Stomach smooth muscle (tissue), 2 donors: ENCODE measurements around the gene MED12L.

ENCODE experiments used
- H3K27ac ChIP-seq: one replicate; pipeline ENCODE4 v1.7.0; 2013; ENCODE audit warnings: mild to moderate bottlenecking, low read length, inconsistent platforms
- H3K27me3 ChIP-seq, 2 donors: one replicate each; pipeline ENCODE4 v1.7.0; 2013; ENCODE audit warnings: low read length in 2 of 2; ENCODE audit not compliant: insufficient read depth in 2 of 2, control insufficient read depth in 1 of 2
- H3K36me3 ChIP-seq, 2 donors: one replicate each; pipeline ENCODE4 v1.7.0; 2013; ENCODE audit warnings: low read length in 2 of 2; ENCODE audit not compliant: control insufficient read depth in 2 of 2, insufficient read depth in 2 of 2
- H3K4me1 ChIP-seq: one replicate; pipeline ENCODE4 v1.7.0; 2013; ENCODE audit warnings: low read length; ENCODE audit not compliant: control insufficient read depth, insufficient read depth
- H3K4me3 ChIP-seq, 2 donors: one replicate each; pipeline ENCODE4 v1.7.0; 2013; ENCODE audit warnings: low read length in 2 of 2
- H3K9ac ChIP-seq, 2 donors: one replicate each; pipeline ENCODE4 v1.7.0; 2013; ENCODE audit warnings: low read length in 2 of 2, mild to moderate bottlenecking in 1 of 2
- H3K9me3 ChIP-seq, 2 donors: one replicate each; pipeline ENCODE4 v1.7.0; 2013; ENCODE audit warnings: low read length in 2 of 2; ENCODE audit not compliant: control insufficient read depth in 2 of 2
- donor health status: healthy.
- donor health status: Pancreatic carcinoma.

MED12L gene

GRCh38 chr3:151213881-151214280, 128.4 kb downstream of the MED12L start:
- H3K9me3 ChIP-seq: no peaks in the 10 kb centered on the region
- no peak overlapping the region for H3K9ac ChIP-seq
- H3K4me3 ChIP-seq: no peak overlapping the region
- no peaks in the 10 kb centered on the region for H3K27me3 ChIP-seq
- no peaks in the 10 kb centered on the region for H3K36me3 ChIP-seq
- H3K4me1 ChIP-seq: peaks cover 4% of the 10 kb centered on the region
- no peak overlapping the region for H3K27ac ChIP-seq

- H3K4me3 ChIP-seq: no peak overlapping the region
- no peak overlapping the region for H3K27ac ChIP-seq
Measured at GRCh38 chr3:151214459-151214858, 129.0 kb downstream of the MED12L start.

GRCh38 chr3:151216641-151217607, 131.5 kb downstream of the MED12L start:
- H3K9ac ChIP-seq: no peak overlapping the region
- peaks cover 4% of the 10 kb centered on the region for H3K4me1 ChIP-seq
- no peaks in the 10 kb centered on the region for H3K9me3 ChIP-seq
- H3K4me3 ChIP-seq: no peak overlapping the region
- H3K36me3 ChIP-seq: no peaks in the 10 kb centered on the region
- no peaks in the 10 kb centered on the region for H3K27me3 ChIP-seq
- H3K27ac ChIP-seq: no peak overlapping the region

More at GRCh38 chr3:151214459-151214858, 129.0 kb downstream of the MED12L start:
- no peak overlapping the region for H3K9ac ChIP-seq
- no peaks in the 10 kb centered on the region for H3K9me3 ChIP-seq
- no peaks in the 10 kb centered on the region for H3K36me3 ChIP-seq
- H3K4me1 ChIP-seq: peaks cover 4% of the 10 kb centered on the region
- H3K27me3 ChIP-seq: no peaks in the 10 kb centered on the region

DNA sequence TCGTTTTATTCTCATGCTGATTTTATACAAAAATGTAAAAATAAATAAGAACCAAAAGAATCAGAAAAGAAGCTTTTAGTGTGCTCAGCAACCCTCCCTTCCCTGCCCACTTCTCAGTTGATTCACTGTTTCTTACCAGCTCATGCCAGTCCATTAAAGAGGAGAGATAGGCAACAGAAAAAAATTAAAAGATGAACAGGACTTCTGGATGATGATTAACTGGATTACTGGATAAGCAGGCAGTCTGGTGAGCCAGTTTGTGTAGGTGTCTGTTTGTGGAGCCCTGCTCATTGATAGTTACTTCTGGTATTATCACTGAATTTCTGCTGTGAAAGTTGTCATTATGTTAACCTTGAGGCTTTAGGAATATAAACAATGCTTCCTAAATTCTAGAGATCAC, 132.7 kb downstream of the MED12L start:
- H3K27me3 ChIP-seq: no peaks in the 10 kb centered on the region
- H3K27ac ChIP-seq: no peak overlapping the region
- H3K36me3 ChIP-seq: no peaks in the 10 kb centered on the region
- no peaks in the 10 kb centered on the region for H3K9me3 ChIP-seq
- H3K9ac ChIP-seq: no peak overlapping the region
- no peak overlapping the region for H3K4me3 ChIP-seq
- H3K4me1 ChIP-seq: peaks cover 4% of the 10 kb centered on the region

- no peaks in the 10 kb centered on the region for H3K27me3 ChIP-seq
- no peak overlapping the region for H3K4me3 ChIP-seq
- no peak overlapping the region for H3K9ac ChIP-seq
- no peaks in the 10 kb centered on the region for H3K36me3 ChIP-seq
- H3K4me1 ChIP-seq: peaks cover 4% of the 10 kb centered on the region
- no peaks in the 10 kb centered on the region for H3K9me3 ChIP-seq
- H3K27ac ChIP-seq: no peak overlapping the region
Measured at GRCh38 chr3:151219056-151219455, 133.6 kb downstream of the MED12L start.

DNA sequence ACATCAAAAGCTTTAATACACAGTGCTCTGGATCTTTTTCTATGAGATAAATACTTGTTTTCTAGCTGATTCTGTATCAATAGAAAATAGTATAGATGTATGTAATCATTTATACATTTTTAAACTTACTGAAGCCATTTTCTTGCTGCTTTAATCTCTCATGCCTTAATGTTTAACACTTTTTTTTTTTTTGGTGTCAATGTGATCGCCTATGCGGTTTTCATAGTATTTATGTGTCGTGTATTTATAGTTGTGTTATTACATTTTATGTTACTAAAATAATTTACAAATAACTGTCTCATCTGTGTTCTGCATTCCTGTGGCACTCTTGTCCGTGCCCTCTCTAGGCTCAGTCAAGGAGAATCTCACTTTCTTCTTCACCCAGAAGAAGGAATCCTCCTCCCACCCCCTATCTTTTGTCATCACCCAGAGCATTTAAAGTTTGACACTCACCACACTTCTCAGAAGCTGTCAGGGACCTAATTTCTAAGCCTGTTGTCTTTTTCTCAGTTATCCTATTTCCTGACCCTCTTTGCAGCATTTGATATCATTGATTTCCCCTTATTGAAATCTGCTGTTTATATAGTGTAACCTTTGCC, 138.9 kb downstream of the MED12L start:
- peaks cover 15% of the 10 kb centered on the region for H3K4me1 ChIP-seq
- H3K9ac ChIP-seq: no peak overlapping the region
- no peaks in the 10 kb centered on the region for H3K36me3 ChIP-seq

GRCh38 chr3:151225040-151225975, 139.8 kb downstream of the MED12L start:
- H3K36me3 ChIP-seq: no peaks in the 10 kb centered on the region
- peaks cover 15% of the 10 kb centered on the region for H3K4me1 ChIP-seq
- H3K27ac ChIP-seq: no peak overlapping the region
- no peak overlapping the region for H3K9ac ChIP-seq
- H3K9me3 ChIP-seq: no peaks in the 10 kb centered on the region
- H3K4me3 ChIP-seq: no peak overlapping the region
- no peaks in the 10 kb centered on the region for H3K27me3 ChIP-seq

More for the DNA sequence above, 138.9 kb downstream of the MED12L start:
- H3K27me3 ChIP-seq: no peaks in the 10 kb centered on the region
- no peak overlapping the region for H3K27ac ChIP-seq
- H3K9me3 ChIP-seq: no peaks in the 10 kb centered on the region
- H3K4me3 ChIP-seq: no peak overlapping the region

DNA sequence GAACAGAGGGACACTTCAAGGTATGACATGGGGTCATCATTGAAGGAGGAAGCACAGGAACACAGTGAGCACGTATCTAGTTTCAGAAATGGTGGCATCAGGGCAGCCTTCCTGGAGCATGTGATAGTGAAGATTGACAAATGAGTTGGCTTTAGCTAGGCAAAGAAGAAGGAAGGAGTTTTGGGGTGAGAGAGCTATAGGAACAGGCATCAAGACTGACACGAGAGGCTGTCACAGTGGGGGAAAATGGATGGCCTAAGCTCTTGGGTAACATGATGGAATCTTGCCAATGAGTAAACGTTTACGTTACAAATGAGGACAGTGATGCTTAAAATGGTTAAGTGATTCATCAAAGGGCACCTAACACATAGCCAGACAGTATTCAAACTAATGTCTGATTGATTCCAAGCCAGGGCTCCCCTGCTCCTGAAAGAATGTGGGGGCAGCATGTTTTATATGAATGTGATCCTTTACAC, 140.7 kb downstream of the MED12L start:
- peaks cover 15% of the 10 kb centered on the region for H3K4me1 ChIP-seq
- no peaks in the 10 kb centered on the region for H3K9me3 ChIP-seq
- no peaks in the 10 kb centered on the region for H3K27me3 ChIP-seq
- H3K4me3 ChIP-seq: no peak overlapping the region
- no peak overlapping the region for H3K27ac ChIP-seq
- no peak overlapping the region for H3K9ac ChIP-seq
- no peaks in the 10 kb centered on the region for H3K36me3 ChIP-seq

- no peak overlapping the region for H3K27ac ChIP-seq
- H3K4me3 ChIP-seq: no peak overlapping the region
Measured at GRCh38 chr3:151226825-151227224, 141.4 kb downstream of the MED12L start.

GRCh38 chr3:151227266-151227806, 141.9 kb downstream of the MED12L start:
- Histone ChIP-seq H3K9ac (no peak overlapping the region), H3K27ac (no peak overlapping the region), H3K27me3 (no peaks in the 10 kb centered on the region), H3K4me3 (peak overlapping the region; percentile 29 to 36), H3K36me3 (no peaks in the 10 kb centered on the region), H3K9me3 (no peaks in the 10 kb centered on the region), H3K4me1 (peaks cover 15% of the 10 kb centered on the region)

More at GRCh38 chr3:151226825-151227224, 141.4 kb downstream of the MED12L start:
- no peaks in the 10 kb centered on the region for H3K9me3 ChIP-seq
- H3K27me3 ChIP-seq: no peaks in the 10 kb centered on the region
- no peak overlapping the region for H3K9ac ChIP-seq
- peaks cover 15% of the 10 kb centered on the region for H3K4me1 ChIP-seq
- H3K36me3 ChIP-seq: no peaks in the 10 kb centered on the region
